Endothelial cell of umbilical vein (primary cell): ENCODE results near the gene FAM83C. TPM values are rescaled to one million over a fixed set of nuclear protein-coding genes. Genes with fewer than 3 reads are reported as not detected.

Experiments used
- BruUV-seq: library from RNA; stranded (reverse); fragments of 400-500 nt; replicated peaks from 2 replicates; lab custom pipeline; 2021; lab: Mats Ljungman, UMichigan
- CTCF ChIA-PET: fragments of 300-600, 350-600 bp; sonication (Branson Sonifier 250); formaldehyde crosslinking; loops from one replicate; lab custom pipeline; 2021; ENCODE audit warnings: antibody characterized with exemption, inconsistent platforms; lab: Charles Lee
- POLR2A ChIA-PET: fragments of 300-600, 350-600 bp; sonication (Branson Sonifier 250); formaldehyde crosslinking; loops from one replicate; lab custom pipeline; 2021; ENCODE audit warnings: antibody characterized with exemption, inconsistent platforms; lab: Charles Lee
- DNase-seq: peaks from one replicate; pipeline ENCODE4 v3.0.0-alpha.2; 2011; ENCODE audit warnings: low read depth, low spot score
- FAIRE-seq: peaks from 2 replicates; lab custom pipeline; 2011; peaks lifted over from hg19 to GRCh38; lab: Jason Lieb, UNC
- H2AFZ ChIP-seq: 2 replicates; pipeline ENCODE4 v1.6.0; 2012; ENCODE audit warnings: low read depth, low read length, control low read depth, inconsistent platforms
- H3K27ac ChIP-seq: 2 replicates; pipeline ENCODE4 v1.5.1; 2011; ENCODE audit warnings: low read depth, mild to moderate bottlenecking, control low read depth, low read length, moderate library complexity; ENCODE audit not compliant: insufficient read depth
- H3K27me3 ChIP-seq, 2 experiments: 2 replicates each; pipeline versions ENCODE4 v1.6.0 to v1.6.1; 2011; ENCODE audit warnings: low read length in 2 of 2, mixed read lengths in 1 of 2; ENCODE audit not compliant: control insufficient read depth in 2 of 2, insufficient read depth in 2 of 2
- H3K36me3 ChIP-seq, 2 experiments: 2 replicates in 1 of 2; 3 replicates in 1 of 2; pipeline ENCODE4 v1.5.1; 2011; ENCODE audit warnings: low read length in 2 of 2, mild to moderate bottlenecking in 1 of 2, moderate library complexity in 1 of 2; ENCODE audit not compliant: control insufficient read depth in 2 of 2, insufficient read depth in 2 of 2; ENCODE audit errors: extremely low read depth in 1 of 2
- H3K4me1 ChIP-seq: 3 replicates; pipeline ENCODE4 v1.5.1; 2011; ENCODE audit warnings: mild to moderate bottlenecking, low read length; ENCODE audit not compliant: control insufficient read depth, insufficient read depth; ENCODE audit errors: extremely low read depth
- H3K4me2 ChIP-seq: 2 replicates; pipeline ENCODE4 v1.6.1; 2011; ENCODE audit warnings: low read length, control low read depth, mixed read lengths; ENCODE audit not compliant: insufficient read depth
- H3K4me3 ChIP-seq, 3 experiments: fragments of 200-600 bp in 1 of 3; sonication (generic), shearing (Covaris generic) in 1 of 3; replicated peaks in 1 of 3; 2 replicates each; pipeline ENCODE4 v1.5.1; 2011 to 2016; ENCODE audit warnings: control low read depth in 3 of 3, low read length in 3 of 3, mild to moderate bottlenecking in 2 of 3, inconsistent platforms in 1 of 3, low read depth in 1 of 3, moderate library complexity in 1 of 3; ENCODE audit not compliant: insufficient read depth in 1 of 3
- H3K79me2 ChIP-seq: 2 replicates; pipeline ENCODE4 v1.6.0; 2012; ENCODE audit warnings: low read length, inconsistent platforms; ENCODE audit not compliant: control insufficient read depth, insufficient read depth
- H3K9ac ChIP-seq: replicated peaks from 2 replicates; pipeline ENCODE3; 2011; ENCODE audit warnings: low read length, control low read depth; ENCODE audit not compliant: insufficient read depth; ENCODE audit errors: extremely low read depth
- H3K9me1 ChIP-seq: replicated peaks from 3 replicates; pipeline ENCODE4 v1.6.0; 2011; ENCODE audit warnings: mild to moderate bottlenecking, low read length; ENCODE audit not compliant: control insufficient read depth, insufficient read depth; ENCODE audit errors: extremely low read depth
- H3K9me3 ChIP-seq: replicated peaks from 2 replicates; pipeline ENCODE4 v1.5.1; 2012; ENCODE audit warnings: low read length, inconsistent platforms; ENCODE audit not compliant: control insufficient read depth, insufficient read depth
- H4K20me1 ChIP-seq: replicated peaks from 2 replicates; pipeline ENCODE3; 2011; ENCODE audit warnings: mild to moderate bottlenecking, low read length; ENCODE audit not compliant: control insufficient read depth, insufficient read depth; ENCODE audit errors: extremely low read depth
- EZH2 ChIP-seq: IDR thresholded peaks from 2 replicates; pipeline ENCODE4 v1.6.1; 2012; ENCODE audit warnings: borderline replicate concordance, low read depth, mild to moderate bottlenecking, moderate library complexity, low read length, inconsistent platforms; ENCODE audit not compliant: severe bottlenecking
- FOS ChIP-seq: IDR thresholded peaks from 2 replicates; pipeline ENCODE4 v1.6.1; 2011; ENCODE audit warnings: mild to moderate bottlenecking, low read length, moderate library complexity, borderline replicate concordance; ENCODE audit not compliant: insufficient read depth
- GATA2 ChIP-seq: IDR thresholded peaks from 2 replicates; pipeline ENCODE4 v1.7.0; 2011; ENCODE audit warnings: low read depth, mild to moderate bottlenecking, moderate library complexity, mixed read lengths, low read length; ENCODE audit not compliant: insufficient read length, insufficient read depth
- JUN ChIP-seq: IDR thresholded peaks from 2 replicates; pipeline ENCODE4 v1.6.1; 2011; ENCODE audit warnings: borderline replicate concordance, low read depth; ENCODE audit not compliant: insufficient read length, insufficient read depth
- MYC ChIP-seq: IDR thresholded peaks from one replicate; pipeline ENCODE4 v1.6.1; 2011; ENCODE audit warnings: mild to moderate bottlenecking, low read depth, low read length
- POLR2AphosphoS5 ChIP-seq: IDR thresholded peaks from 2 replicates; pipeline ENCODE4 v1.6.1; 2012; ENCODE audit warnings: low read depth, mild to moderate bottlenecking, control low read depth, low read length, moderate library complexity; ENCODE audit not compliant: insufficient read depth
- dilution Hi-C: fragments of 300-500 bp; cut with MboI; formaldehyde crosslinking; loops from one replicate; pipeline ENCODE4 v1.15.0; 2019; ENCODE audit warnings: low sequenced_read_pairs; ENCODE audit not compliant: extremely low pct_ligation_motif_present
- intact Hi-C: fragments of 100-400 bp; cut with micrococcal nuclease; formaldehyde crosslinking; loops from one replicate; pipeline ENCODE4 v1.10.0; 2022
- polyA plus RNA-seq, 4 experiments: library from polyadenylated mRNA; depleted of rRNA in 3 of 4; stranded (reverse) in 3 of 4; unstranded in 1 of 4; fragments of >200 nt; gene quantifications; 2 replicates each; pipeline versions ENCODE4 v1.2.1 to v1.2.3, GENCODE V29; 2011 to 2012; ENCODE audit warnings: missing spikeins in 1 of 4
- total RNA-seq: library from RNA; stranded (reverse); gene quantifications from 2 replicates; pipeline ENCODE4 v1.2.3, GENCODE V29; 2021
- TF ChIP-seq, protein P1 (sequence below), 2 donors: IDR thresholded peaks; 1 replicate in 1 of 2; 2 replicates in 1 of 2; pipeline ENCODE4 v1.5.1; 2011; ENCODE audit warnings: low read length in 2 of 2, mild to moderate bottlenecking in 2 of 2, moderate library complexity in 2 of 2, control low read depth in 1 of 2, inconsistent platforms in 1 of 2, low read depth in 1 of 2; ENCODE audit not compliant: insufficient read depth in 1 of 2; ENCODE audit errors: extremely low read depth in 1 of 2

Gene FAM83C
- total and polyA plus RNA-seq, 2 donors (not counting 3 experiments of a cell fraction or from before 2014, with no cell fraction given): not detected

DNA sequence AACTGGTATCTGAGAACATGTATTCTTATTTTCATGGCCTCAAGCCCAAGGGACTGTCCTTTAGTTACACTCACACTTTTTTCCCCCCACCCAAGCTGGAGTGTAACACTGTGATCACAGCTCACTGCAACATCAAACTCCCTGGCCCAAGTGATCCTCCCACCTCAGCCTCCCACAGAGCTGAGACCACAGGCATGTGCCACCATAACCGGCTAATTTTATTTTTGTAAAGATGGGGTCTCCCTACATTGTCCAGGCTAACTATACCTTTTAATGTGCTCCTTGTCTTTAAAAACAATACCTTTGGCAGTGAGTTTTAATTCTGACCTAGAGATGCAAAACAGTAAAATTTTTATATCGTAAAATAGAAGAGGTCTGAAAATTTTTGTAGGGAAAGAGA lies 48.2 kb upstream of the FAM83C start:
- Histone ChIP-seq H3K4me3 (no peak overlapping the region), H3K9ac (no peak overlapping the region), H3K79me2 (no peaks in the 10 kb centered on the region), H3K36me3 (no peaks in the 10 kb centered on the region), H3K4me1 (peaks cover 10% of the 10 kb centered on the region), H3K27me3 (no peaks in the 10 kb centered on the region), H3K9me1 (no peaks in the 10 kb centered on the region), H3K4me2 (no peak overlapping the region), H3K27ac (no peak overlapping the region), H4K20me1 (no peaks in the 10 kb centered on the region), H3K9me3 (no peaks in the 10 kb centered on the region), H2AFZ (no peak overlapping the region)
- no peak for FAIRE-seq
- TF ChIP-seq EZH2 (no peak), FOS (no peak), GATA2 (no peak), JUN (no peak)
- TF ChIP-seq, protein P1, sequence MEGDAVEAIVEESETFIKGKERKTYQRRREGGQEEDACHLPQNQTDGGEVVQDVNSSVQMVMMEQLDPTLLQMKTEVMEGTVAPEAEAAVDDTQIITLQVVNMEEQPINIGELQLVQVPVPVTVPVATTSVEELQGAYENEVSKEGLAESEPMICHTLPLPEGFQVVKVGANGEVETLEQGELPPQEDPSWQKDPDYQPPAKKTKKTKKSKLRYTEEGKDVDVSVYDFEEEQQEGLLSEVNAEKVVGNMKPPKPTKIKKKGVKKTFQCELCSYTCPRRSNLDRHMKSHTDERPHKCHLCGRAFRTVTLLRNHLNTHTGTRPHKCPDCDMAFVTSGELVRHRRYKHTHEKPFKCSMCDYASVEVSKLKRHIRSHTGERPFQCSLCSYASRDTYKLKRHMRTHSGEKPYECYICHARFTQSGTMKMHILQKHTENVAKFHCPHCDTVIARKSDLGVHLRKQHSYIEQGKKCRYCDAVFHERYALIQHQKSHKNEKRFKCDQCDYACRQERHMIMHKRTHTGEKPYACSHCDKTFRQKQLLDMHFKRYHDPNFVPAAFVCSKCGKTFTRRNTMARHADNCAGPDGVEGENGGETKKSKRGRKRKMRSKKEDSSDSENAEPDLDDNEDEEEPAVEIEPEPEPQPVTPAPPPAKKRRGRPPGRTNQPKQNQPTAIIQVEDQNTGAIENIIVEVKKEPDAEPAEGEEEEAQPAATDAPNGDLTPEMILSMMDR (IDR thresholded peaks at IDR 0.05; ENCODE audit: extremely low read depth in 1 of 2, insufficient read depth in 1 of 2, low read depth in 1 of 2, low read length in 2 of 2): no peak
- DNase-seq: no peak
- CTCF ChIA-PET: interaction anchor here (1.0 kb wide), 1 partner anchor 11 kb away, joined by 3 read pairs; no protein-coding TSS in a partner anchor
- dilution Hi-C loops (no loop called here), intact Hi-C loops (no loop called here)
- BruUV-seq: no TSS peak
- POLR2A ChIA-PET: no interaction called here

DNA sequence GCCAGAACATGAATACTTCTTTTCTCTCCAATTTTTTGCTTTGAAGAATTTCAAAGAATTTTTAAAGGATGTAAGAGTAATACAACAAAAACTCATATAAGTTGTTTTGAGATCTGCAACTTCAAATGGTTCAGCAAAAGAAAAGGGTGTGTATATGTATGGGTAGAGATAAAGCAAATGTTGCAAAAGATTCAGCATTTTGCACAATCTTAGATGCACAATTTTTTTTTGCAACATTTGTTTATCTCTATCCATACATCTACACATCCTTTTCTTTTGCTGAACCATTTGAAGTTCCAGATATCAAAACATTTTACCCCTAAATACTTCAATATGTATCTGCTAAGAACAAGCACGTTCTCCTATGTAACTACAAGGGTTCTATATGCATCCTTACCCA lies 47.4 kb upstream of the FAM83C start:
- POLR2A ChIA-PET: no interaction called here
- Histone ChIP-seq H3K36me3 (no peaks in the 10 kb centered on the region), H3K9ac (no peak overlapping the region), H3K4me1 (peaks cover 10% of the 10 kb centered on the region), H2AFZ (no peak overlapping the region), H3K27me3 (no peaks in the 10 kb centered on the region), H3K79me2 (no peaks in the 10 kb centered on the region), H3K9me1 (peaks cover 2% of the 10 kb centered on the region), H4K20me1 (no peaks in the 10 kb centered on the region), H3K9me3 (no peaks in the 10 kb centered on the region), H3K4me2 (no peak overlapping the region), H3K4me3 (no peak overlapping the region), H3K27ac (no peak overlapping the region)
- intact Hi-C loops (no loop called here), dilution Hi-C loops (no loop called here)
- DNase-seq (no peak), FAIRE-seq (no peak)
- BruUV-seq: no TSS peak
- CTCF ChIA-PET: no interaction called here
- TF ChIP-seq FOS (no peak), MYC (no peak), POLR2AphosphoS5 (no peak), JUN (no peak)
- TF ChIP-seq, protein P1 (IDR thresholded peaks at IDR 0.05; ENCODE audit: extremely low read depth in 1 of 2, insufficient read depth in 1 of 2, low read depth in 1 of 2, low read length in 2 of 2): no peak
